IMR-90 (cell line): Measurements from ENCODE around the gene ARHGAP15. TPM values are rescaled to one million over a fixed set of nuclear protein-coding genes. Genes with fewer than 3 reads are reported as not detected.

Experiments used
- ATAC-seq: fragments of 200-7000 bp; cut with Tn5 transposase; 2 replicates; pipeline ENCODE4 v1.9.1; 2020; ENCODE audit warnings: low read depth, mild to moderate bottlenecking, moderate library complexity
- BruUV-seq: library from RNA; stranded (reverse); fragments of 400-500 nt; replicated peaks from 2 replicates; lab custom pipeline; 2021; lab: Mats Ljungman, UMichigan
- CTCF ChIA-PET: fragments of 300-600 bp; formaldehyde crosslinking; extraction: SDS; loops from one replicate; lab custom pipeline; 2021; ENCODE audit warnings: antibody characterized with exemption; lab: Yijun Ruan, JAX
- POLR2A ChIA-PET: fragments of 300-600 bp; sonication (Branson Sonifier 250); formaldehyde crosslinking; loops from one replicate; lab custom pipeline; 2022; ENCODE audit warnings: antibody characterized with exemption; ENCODE audit not compliant: unreplicated experiment; lab: Charles Lee
- DNase-seq: peaks from one replicate; pipeline ENCODE4 v3.0.0; 2013
- H2AFZ ChIP-seq: replicated peaks from 2 replicates; pipeline ENCODE3; 2013; ENCODE audit warnings: low read length, mild to moderate bottlenecking; ENCODE audit not compliant: poor library complexity
- H2AK5ac ChIP-seq: 2 replicates; pipeline ENCODE4 v1.6.1; 2013; ENCODE audit warnings: low read depth, low read length, inconsistent platforms
- H2AK9ac ChIP-seq: replicated peaks from 2 replicates; pipeline ENCODE3; 2013; ENCODE audit warnings: mild to moderate bottlenecking, low read depth, low read length, moderate library complexity; ENCODE audit not compliant: poor library complexity
- H2BK120ac ChIP-seq: 2 replicates; pipeline ENCODE4 v1.6.1; 2013; ENCODE audit warnings: low read depth, low read length, inconsistent platforms
- H2BK15ac ChIP-seq: 3 replicates; pipeline ENCODE4 v1.6.1; 2013; ENCODE audit warnings: low read depth, low read length, inconsistent platforms
- H2BK20ac ChIP-seq: 2 replicates; pipeline ENCODE4 v1.6.1; 2013; ENCODE audit warnings: low read depth, mild to moderate bottlenecking, inconsistent platforms, low read length, moderate library complexity
- H2BK5ac ChIP-seq: 2 replicates; pipeline ENCODE4 v1.6.1; 2013; ENCODE audit warnings: mild to moderate bottlenecking, low read depth, low read length, inconsistent platforms; ENCODE audit not compliant: poor library complexity, severe bottlenecking
- H3K14ac ChIP-seq: replicated peaks from 2 replicates; pipeline ENCODE4 v1.6.1; 2013; ENCODE audit warnings: low read depth, low read length, inconsistent platforms
- H3K18ac ChIP-seq: 2 replicates; pipeline ENCODE4 v1.6.1; 2013; ENCODE audit warnings: low read depth, low read length, control low read depth
- H3K23ac ChIP-seq: 2 replicates; pipeline ENCODE4 v1.6.1; 2013; ENCODE audit warnings: low read depth, low read length, inconsistent platforms
- H3K27ac ChIP-seq: 2 replicates; pipeline ENCODE4 v1.5.1; 2013; ENCODE audit warnings: mild to moderate bottlenecking, control low read depth, low read length; ENCODE audit not compliant: insufficient read depth
- H3K27me3 ChIP-seq: 2 replicates; pipeline ENCODE4 v1.6.1; 2013; ENCODE audit warnings: low read length; ENCODE audit not compliant: control insufficient read depth, insufficient read depth
- H3K36me3 ChIP-seq: 2 replicates; pipeline ENCODE4 v1.6.1; 2013; ENCODE audit warnings: low read length, mixed read lengths; ENCODE audit not compliant: control insufficient read depth, insufficient read depth
- H3K4ac ChIP-seq: 2 replicates; pipeline ENCODE4 v1.6.1; 2013; ENCODE audit warnings: low read depth, low read length, inconsistent platforms
- H3K4me1 ChIP-seq: 2 replicates; pipeline ENCODE4 v1.6.1; 2013; ENCODE audit warnings: low read length, mixed read lengths; ENCODE audit not compliant: control insufficient read depth, insufficient read depth
- H3K4me2 ChIP-seq: 2 replicates; pipeline ENCODE4 v1.6.1; 2013; ENCODE audit warnings: low read depth, mild to moderate bottlenecking, control low read depth, low read length, moderate library complexity
- H3K4me3 ChIP-seq: 2 replicates; pipeline ENCODE4 v1.5.1; 2013; ENCODE audit warnings: low read depth, mild to moderate bottlenecking, control low read depth, low read length, moderate library complexity; ENCODE audit not compliant: insufficient read depth
- H3K56ac ChIP-seq: 2 replicates; pipeline ENCODE4 v1.6.1; 2013; ENCODE audit warnings: low read length, inconsistent platforms; ENCODE audit not compliant: insufficient read depth; ENCODE audit errors: extremely low read depth
- H3K79me1 ChIP-seq, 2 experiments: 2 replicates each; pipeline ENCODE4 v1.6.1; 2013; ENCODE audit warnings: low read length in 2 of 2, inconsistent platforms in 1 of 2, low read depth in 1 of 2
- H3K9ac ChIP-seq: 2 replicates; pipeline ENCODE4 v1.6.1; 2013; ENCODE audit warnings: low read depth, low read length, control low read depth
- H3K9me1 ChIP-seq: 2 replicates; pipeline ENCODE4 v1.6.1; 2013; ENCODE audit warnings: low read length, inconsistent platforms; ENCODE audit not compliant: insufficient read depth
- H3K9me3 ChIP-seq: 2 replicates; pipeline ENCODE4 v1.6.1; 2013; ENCODE audit warnings: low read length; ENCODE audit not compliant: control insufficient read depth, insufficient read depth
- H4K20me1 ChIP-seq: 2 replicates; pipeline ENCODE4 v1.6.1; 2013; ENCODE audit warnings: low read length, inconsistent platforms; ENCODE audit not compliant: insufficient read depth
- H4K5ac ChIP-seq: 2 replicates; pipeline ENCODE4 v1.6.1; 2013; ENCODE audit warnings: mild to moderate bottlenecking, low read depth, low read length, control low read depth
- H4K8ac ChIP-seq, 2 experiments: 2 replicates each; pipeline ENCODE4 v1.6.1; 2013; ENCODE audit warnings: low read depth in 2 of 2, low read length in 2 of 2, control low read depth in 1 of 2, inconsistent platforms in 1 of 2
- H4K91ac ChIP-seq: 2 replicates; pipeline ENCODE4 v1.6.1; 2013; ENCODE audit warnings: low read depth, low read length, inconsistent platforms; ENCODE audit not compliant: insufficient read depth
- FOS ChIP-seq: fragments of 150-350 bp; IDR thresholded peaks from 2 replicates; pipeline ENCODE4 v1.6.1; 2016; ENCODE audit warnings: low read depth, low read length
- MAFK ChIP-seq: IDR thresholded peaks from 2 replicates; pipeline ENCODE4 v1.6.1; 2012; ENCODE audit warnings: low read depth, low read length, improper control_type of control experiment
- USF2 ChIP-seq: fragments of 150-350 bp; IDR thresholded peaks from 2 replicates; pipeline ENCODE4 v1.6.1; 2017; ENCODE audit warnings: mild to moderate bottlenecking, antibody characterized with exemption, low read length, low read depth
- WGBS, 2 experiments: methylation state at CpG; one replicate each; pipeline versions ENCODE4 v1.1.5 to v1.1.7; 2013; ENCODE audit warnings: missing lambda C conversion rate in 2 of 2; ENCODE audit not compliant: insufficient read length in 1 of 2; ENCODE audit errors: extremely low coverage in 2 of 2; 5-methylcytosine and 5-hydroxymethylcytosine counted together
- dilution Hi-C: fragments of 300-500 bp; cut with HindIII; formaldehyde crosslinking; loops from one replicate; pipeline ENCODE4 v1.14.3; 2018; ENCODE audit warnings: low sequenced_read_pairs; ENCODE audit not compliant: unreplicated experiment
- in situ Hi-C: fragments of 300-500 bp; cut with MboI; formaldehyde crosslinking; loops from 3 replicates; pipeline ENCODE4 v1.14.3; 2019; ENCODE audit warnings: low sequenced_read_pairs, inconsistent platforms, mixed read lengths
- intact Hi-C: fragments of 100-400 bp; cut with micrococcal nuclease; formaldehyde crosslinking; loops from 2 replicates; pipeline ENCODE4 v1.10.0; 2022
- polyA plus RNA-seq, 3 experiments: library from polyadenylated mRNA; depleted of rRNA; stranded (reverse); fragments of >200 nt; gene quantifications; 2 replicates each; pipeline ENCODE4 v1.2.3, GENCODE V29; 2012; ENCODE audit warnings: low replicate concordance in 1 of 3
- total RNA-seq: library from RNA; depleted of rRNA; stranded (reverse); fragments of >200 nt; gene quantifications from 2 replicates; pipeline ENCODE4 v1.2.3, GENCODE V29; 2012

ARHGAP15 gene
- total and polyA plus RNA-seq, 2 of the 4 experiments (the other 2 are of a cell fraction), result not detected

- ChIA-PET CTCF (no interaction called here), POLR2A (no interaction called here)
- TF ChIP-seq FOS (no peak), MAFK (peak; percentile 66), USF2 (no peak)
- no peak overlapping the region for H4K5ac ChIP-seq
- H2AK9ac ChIP-seq, result no peak overlapping the region
- no peak overlapping the region for H2BK120ac ChIP-seq
- no CpG with 5 or more reads among the region's 1 CpG for WGBS, 2 experiments
- no peak overlapping the region for H3K56ac ChIP-seq
- H3K9ac ChIP-seq, result no peak overlapping the region
- no peak overlapping the region for H2AK5ac ChIP-seq
- no peak overlapping the region for H2BK15ac ChIP-seq
- no peaks in the 10 kb centered on the region for H3K27me3 ChIP-seq
- H3K9me1 ChIP-seq, result no peaks in the 10 kb centered on the region
- BruUV-seq, result no TSS peak
- in situ Hi-C loops, result no loop called here
- dilution Hi-C loops, result no loop called here
- H3K9me3 ChIP-seq, result no peaks in the 10 kb centered on the region
- ATAC-seq, result no peak
- H3K79me1 ChIP-seq, result no peaks in the 10 kb centered on the region
- H3K4me1 ChIP-seq, result no peaks in the 10 kb centered on the region
- H3K23ac ChIP-seq, result no peak overlapping the region
- H3K4ac ChIP-seq, result no peak overlapping the region
- H4K20me1 ChIP-seq, result no peaks in the 10 kb centered on the region
- no peak overlapping the region for H3K14ac ChIP-seq
- no peak overlapping the region for H3K18ac ChIP-seq
- no peak overlapping the region for H3K27ac ChIP-seq
- H2BK5ac ChIP-seq, result no peak overlapping the region
- H4K8ac ChIP-seq, result no peak overlapping the region
- H3K4me2 ChIP-seq, result no peak overlapping the region
- H4K91ac ChIP-seq, result no peak overlapping the region
- H3K36me3 ChIP-seq, result no peaks in the 10 kb centered on the region
- H2BK20ac ChIP-seq, result no peak overlapping the region
- H2AFZ ChIP-seq, result no peak overlapping the region
- H3K4me3 ChIP-seq, result no peak overlapping the region
- DNase-seq, result no peak
- intact Hi-C loops, result no loop called here
Measured at GRCh38 chr2:143601828-143602227, 472.6 kb downstream of the ARHGAP15 start.
